DLD1 (cell line): Measurements from ENCODE around the gene TREX2.

ENCODE experiments used
- in situ Hi-C: cut with HindIII; loops from 2 replicates; pipeline ENCODE4 v1.10.0; 2017; ENCODE audit warnings: low sequenced_read_pairs

The TREX2 gene

GRCh38 chrX:153440556-153441135, 5.2 kb downstream of the TREX2 start:
- in situ Hi-C loops, result no loop called here

DNA sequence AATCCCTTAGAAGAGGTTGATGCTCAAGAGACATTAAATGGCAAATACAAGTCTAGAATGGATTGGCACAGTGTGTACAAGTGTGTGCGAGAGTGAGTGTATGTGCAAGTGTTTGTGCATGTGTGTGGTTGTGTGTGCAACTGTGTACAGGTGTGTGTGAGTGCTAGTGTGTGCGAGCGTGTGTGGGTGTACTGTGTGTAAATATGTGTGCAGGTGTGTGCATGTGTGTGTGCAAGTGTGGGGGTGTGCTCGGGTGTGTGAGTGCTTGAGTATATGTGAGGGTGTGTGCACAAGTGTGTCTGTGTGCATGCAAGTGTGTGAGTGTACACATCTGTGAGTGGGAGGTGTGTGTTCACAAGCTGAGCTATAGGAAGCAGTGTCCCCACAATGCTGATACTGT, 5.9 kb downstream of the TREX2 start:
- in situ Hi-C loops, result no loop called here

- in situ Hi-C loops, result no loop called here
Observed at GRCh38 chrX:153438532-153438931, 7.3 kb downstream of the TREX2 start.

DNA sequence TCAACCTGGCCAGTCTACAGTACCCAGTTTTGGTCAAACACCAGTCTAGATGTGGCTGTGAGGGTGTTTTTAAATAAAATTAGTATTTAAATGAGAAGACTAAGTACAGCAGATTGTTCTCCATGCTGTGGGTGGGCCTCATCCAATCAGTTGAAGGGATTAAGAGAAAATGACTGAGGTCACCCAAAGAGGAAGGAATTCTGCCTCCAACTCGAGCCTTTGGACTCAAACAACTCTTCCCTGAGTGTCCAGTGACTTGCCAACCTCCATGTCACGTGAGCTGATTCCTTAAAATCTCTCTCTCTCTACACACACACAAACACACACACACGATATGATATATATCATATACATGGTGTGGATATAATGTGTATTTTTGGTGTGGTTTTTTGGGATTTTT, 10.0 kb downstream of the TREX2 start:
- in situ Hi-C loops, result no loop called here

- in situ Hi-C loops, result no loop called here
Observed at GRCh38 chrX:153434801-153435200, 11.1 kb downstream of the TREX2 start.

GRCh38 chrX:153433781-153434285, 12.0 kb downstream of the TREX2 start:
- in situ Hi-C loops, result no loop called here

GRCh38 chrX:153433161-153433680, 12.6 kb downstream of the TREX2 start:
- in situ Hi-C loops, result no loop called here

- in situ Hi-C loops, result no loop called here
Observed at GRCh38 chrX:153430796-153431195, 15.1 kb downstream of the TREX2 start.

DNA sequence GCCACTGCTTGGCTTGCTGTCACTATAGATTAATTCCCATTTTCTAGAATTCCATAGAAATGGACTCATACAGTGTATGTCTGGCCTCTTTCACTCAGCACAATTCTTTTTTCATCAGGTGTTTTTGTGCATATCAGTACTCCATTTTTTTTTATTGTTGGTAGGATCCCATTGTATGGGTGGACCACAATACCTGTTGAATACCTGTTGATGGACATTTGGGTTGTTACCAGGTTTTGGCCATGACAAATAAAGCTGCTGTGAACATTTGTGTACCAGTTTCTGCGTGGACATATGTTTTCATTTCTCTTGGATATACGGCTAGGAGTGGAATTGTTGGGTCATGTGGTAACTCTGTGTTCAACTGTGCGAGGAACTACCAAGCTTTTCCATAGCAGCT, 19.7 kb downstream of the TREX2 start:
- in situ Hi-C loops, result no loop called here

DNA sequence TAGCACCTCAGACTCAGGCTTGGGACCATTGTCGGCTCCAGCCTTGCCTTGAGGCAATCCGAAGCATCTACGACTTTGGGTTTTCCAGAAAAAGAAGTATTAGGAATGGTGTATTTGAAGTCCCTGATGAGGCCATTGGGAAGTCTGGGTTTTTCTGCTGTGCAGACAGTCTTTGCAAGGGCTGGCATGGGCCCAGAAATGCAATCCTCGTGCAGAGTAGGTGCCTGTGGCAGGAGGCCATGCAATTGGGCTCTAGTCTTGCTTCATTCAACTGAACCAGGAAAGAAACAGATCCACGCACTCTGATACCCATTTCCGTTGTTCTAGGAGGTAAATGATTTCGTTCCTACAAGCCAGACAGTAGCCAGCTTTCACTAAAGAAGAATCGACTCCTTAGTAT, 22.2 kb downstream of the TREX2 start:
- in situ Hi-C loops, result no loop called here

GRCh38 chrX:153421856-153422255, 24.0 kb downstream of the TREX2 start:
- in situ Hi-C loops, result no loop called here

GRCh38 chrX:153420851-153421599, 24.8 kb downstream of the TREX2 start:
- in situ Hi-C loops, result no loop called here

DNA sequence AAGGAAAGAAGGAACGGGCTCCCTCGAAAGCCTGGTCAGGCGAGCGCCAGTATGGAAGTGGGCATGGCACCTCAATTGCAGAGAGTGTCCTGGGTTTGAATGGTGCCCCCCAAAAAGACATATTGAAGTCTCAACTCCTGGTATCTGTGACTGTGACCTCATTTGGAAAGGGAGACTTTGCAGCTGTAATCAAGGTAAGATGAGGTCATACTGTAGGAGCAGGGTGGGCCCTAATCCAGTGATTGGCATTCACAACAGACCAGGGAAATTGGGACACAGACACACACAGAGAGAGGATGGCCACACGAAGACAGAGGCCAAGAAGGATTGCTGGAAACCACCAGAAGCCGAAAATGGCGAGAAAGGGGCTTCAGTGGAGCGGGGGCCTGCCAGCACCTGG, 28.2 kb downstream of the TREX2 start:
- in situ Hi-C loops, result no loop called here

- in situ Hi-C loops, result no loop called here
Observed at GRCh38 chrX:153416781-153417450, 28.9 kb downstream of the TREX2 start.

GRCh38 chrX:153414856-153415510, 30.9 kb downstream of the TREX2 start:
- in situ Hi-C loops, result no loop called here

DNA sequence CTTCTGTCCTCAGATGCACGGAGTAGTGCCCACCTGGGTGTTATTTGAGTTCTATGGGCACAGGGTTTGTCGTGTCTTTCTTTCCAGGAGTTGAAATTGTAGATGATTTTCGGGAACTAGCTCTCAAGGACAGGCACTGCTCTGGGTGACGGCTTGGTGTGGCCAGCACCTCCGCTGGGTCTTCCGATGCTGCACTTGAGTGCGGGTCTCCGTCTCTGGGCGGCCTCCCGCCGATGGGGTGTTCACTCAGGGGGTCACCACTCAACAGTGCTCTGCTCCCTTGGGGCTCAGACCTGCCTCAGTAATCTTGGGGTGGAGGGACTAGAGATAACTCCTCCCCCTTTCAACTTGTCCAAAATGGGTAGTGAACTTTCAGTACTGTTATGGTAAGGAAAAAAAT, 32.1 kb downstream of the TREX2 start:
- in situ Hi-C loops, result no loop called here

DNA sequence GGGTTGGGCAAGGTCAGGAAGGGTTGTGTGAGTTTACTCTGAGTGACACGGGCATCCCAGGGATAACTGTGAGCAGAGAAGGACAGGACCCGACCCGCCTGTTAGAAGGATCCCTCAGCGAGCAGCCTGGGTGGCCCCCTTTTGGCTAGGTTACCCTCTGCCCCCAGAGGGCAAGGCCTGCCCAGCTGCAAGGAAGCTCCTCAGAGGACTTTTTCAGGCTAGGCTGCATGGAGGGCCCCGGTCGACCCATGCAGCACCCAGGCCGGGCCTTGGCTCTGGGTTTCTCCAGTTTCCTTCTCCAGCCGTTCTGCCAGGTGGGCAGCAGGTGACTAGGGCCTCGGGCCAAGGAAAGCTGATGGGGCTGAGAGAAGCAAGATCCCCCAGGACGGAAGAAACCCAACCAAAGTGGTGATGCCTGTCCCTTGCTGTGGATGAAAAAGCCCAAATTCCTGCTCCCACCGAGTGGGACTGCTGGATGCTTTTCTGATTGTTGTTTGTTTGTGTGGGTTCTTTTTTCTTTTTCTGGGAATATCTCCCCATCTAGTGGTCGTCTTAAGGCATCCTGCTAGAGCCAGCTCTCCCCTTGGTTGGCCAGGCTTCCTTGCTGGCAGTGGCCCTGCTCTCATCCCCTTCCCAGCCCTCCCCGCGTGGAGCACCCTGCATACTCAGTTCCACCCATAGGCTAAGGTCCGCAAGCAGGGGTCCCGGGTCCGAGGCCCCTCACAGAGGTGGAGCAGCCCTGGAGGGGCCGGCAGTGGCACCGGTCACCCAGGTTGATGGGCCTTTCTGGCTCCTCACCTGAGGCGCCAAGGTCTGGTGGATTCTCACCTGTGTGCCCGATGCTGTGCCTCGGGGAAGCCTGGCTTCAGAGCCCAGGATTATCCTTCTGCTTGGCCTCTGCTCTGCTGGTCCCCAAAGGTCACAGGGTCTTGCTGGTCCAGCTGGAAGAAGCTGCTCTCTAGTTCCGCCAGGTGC, 32.8 kb downstream of the TREX2 start:
- in situ Hi-C loops, result no loop called here

DNA sequence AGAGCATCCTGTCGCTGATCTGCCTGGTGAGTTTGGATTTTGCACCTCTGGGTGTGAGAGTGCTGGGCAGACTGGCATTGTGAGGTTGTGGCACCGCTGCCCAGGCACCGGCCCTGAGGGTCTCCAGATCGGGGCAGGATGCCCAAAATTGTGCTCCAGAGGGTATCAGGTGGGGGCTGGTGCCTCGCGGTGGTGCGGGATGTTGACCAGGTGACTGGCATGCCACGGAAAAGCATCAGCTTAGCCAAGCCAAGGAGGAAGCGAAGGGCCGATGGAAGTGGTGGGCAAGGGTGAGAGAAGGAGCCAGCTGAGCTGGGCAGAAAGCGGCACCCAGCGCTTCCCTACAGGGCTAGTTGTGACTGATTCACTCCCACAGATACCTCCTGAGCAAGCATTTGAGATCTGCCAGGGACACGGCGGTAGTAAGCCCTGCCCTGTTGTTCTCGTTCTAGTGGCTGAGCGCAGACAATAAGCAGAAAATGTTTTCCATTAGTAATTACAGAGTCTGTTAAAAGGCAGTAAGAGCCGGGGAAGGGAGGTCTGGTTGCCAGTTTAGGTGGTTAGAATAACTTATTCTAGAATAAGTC, 33.8 kb downstream of the TREX2 start:
- in situ Hi-C loops, result no loop called here

- in situ Hi-C loops, result no loop called here
Observed at GRCh38 chrX:153411255-153411987, 34.4 kb downstream of the TREX2 start, which contains the start of gene ZFP92. Gene ZFP92, plus strand, starts transcription at chrX:153411472. Its CDS starts 6,851 bp downstream, at chrX:153418323.
